Measurements from ENCODE around the gene MSMO1.
"Not testable (repeated sequence)": the region's sequence is repeated elsewhere in the genome, so short reads cannot be mapped to it uniquely, and the experiment has no call there.

MSMO1 gene

GRCh38 chr4:165324918-165325304, 2.6 kb upstream of the MSMO1 start:
- DNase-seq, result no peak

DNA sequence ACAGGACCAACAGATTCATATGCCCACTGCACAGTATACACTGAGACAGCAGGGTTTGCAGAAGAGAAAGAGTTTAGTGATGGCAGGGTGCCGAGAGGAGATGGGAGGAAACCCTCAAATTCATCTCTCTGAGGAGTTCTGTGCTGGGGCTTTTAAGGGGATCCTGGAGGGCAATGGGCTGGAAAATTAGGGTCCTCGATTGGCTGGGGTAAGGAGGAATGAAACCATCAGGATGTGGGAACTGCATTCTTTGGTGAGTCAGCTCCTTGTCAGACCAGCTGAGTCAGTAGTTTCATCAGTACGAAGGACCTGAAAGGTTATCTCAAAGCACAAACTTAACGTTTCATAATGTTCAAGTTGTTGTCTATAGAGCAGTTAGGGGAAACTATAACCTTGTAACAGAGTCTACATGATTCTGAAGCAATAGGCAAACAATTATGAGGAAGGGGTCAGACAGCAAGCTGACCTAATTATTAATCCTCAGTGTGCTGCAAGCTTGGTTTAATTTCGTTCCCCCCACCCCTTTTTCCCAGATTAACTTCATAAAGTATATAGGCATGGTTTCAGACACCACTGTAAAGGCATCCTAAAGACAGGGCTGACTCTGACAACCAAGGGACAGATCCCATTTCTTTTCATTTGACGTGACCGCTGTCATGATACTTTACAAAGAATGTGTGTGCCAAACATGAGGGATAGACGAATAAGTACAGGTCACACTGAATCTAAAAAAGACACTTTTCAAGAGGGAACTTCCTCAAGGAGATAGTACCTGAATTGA, 1.5 kb upstream of the MSMO1 start:
- DNase-seq, result peak; percentile 83

DNA sequence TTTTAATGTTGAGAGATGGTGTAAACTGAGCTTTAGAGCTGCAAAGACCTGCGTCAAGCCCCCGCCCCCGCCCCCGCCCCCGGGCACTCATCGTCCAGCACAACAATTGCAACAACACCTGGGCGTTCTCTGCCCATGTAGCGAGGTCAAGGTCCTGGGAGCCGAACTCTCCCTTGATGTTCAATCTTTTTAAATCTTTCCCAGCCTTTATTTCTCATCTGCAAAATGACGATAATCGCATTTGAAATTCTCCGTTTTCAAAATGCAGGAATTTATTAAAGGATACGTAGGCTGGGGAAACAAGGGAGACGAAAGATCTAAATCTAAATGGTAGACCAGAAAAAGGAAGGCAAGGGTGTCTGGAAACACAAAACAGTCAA, 648 bp upstream of the MSMO1 start:
- no peak for DNase-seq

DNA sequence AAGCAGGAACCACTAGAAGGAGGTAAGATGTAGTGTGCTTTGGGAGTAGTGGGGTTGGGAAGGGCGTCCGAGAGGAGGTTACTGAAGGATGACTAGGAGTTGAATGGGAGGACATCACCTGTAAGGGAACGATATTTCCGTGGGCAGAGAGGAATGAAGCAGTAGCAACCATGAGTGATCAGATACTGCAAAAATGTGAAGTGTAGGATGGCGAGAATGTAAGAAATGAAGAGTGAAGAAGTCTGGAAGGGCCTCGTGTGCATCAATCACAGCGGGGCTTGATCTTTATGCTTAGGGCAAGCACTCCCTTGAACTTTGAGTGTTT, 594 bp downstream of the MSMO1 start:
- DNase-seq, result no peak

- DNase-seq, result no peak
These were observed 1.2 kb downstream of the MSMO1 start for GRCh38 chr4:165328708-165329107.

DNA sequence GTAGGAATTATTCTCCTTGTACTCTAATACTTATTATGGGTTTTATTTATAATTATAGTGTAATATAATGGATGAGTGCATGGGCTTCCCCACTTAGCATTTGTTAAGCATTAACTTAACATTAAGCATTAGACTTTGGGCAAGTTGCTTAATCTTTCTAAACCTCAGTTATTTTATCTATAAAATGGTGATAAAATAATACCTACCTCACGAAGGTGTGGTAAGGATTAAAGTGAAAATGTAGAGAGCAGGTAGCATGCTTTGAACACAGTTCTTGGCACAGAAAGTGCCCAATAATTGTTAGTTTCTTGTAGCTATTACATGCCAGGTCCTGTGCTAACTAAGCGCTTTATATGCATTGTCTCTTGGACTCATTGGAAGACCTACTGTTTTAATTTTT, 2.6 kb downstream of the MSMO1 start:
- DNase-seq, result no peak

DNA sequence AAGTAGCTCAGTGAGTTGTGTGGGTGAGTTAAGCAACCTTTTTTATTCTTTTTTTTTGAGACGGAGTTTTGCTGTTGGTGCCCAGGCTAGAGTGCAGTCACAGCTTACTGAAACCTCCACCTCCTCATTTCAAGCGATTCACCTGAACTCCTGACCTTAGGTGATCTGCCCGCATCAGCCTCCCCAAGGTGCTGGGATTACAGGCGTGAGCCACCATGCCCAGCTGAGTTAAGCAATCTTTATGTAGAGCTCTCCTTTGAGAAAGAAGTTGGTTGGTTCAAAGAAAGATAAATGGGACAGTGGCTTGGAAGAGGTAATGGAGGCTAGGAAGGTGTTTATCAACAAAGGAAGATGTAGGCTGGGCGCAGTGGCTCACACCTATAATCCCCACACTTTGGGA, 3.2 kb downstream of the MSMO1 start:
- DNase-seq, result no peak

DNA sequence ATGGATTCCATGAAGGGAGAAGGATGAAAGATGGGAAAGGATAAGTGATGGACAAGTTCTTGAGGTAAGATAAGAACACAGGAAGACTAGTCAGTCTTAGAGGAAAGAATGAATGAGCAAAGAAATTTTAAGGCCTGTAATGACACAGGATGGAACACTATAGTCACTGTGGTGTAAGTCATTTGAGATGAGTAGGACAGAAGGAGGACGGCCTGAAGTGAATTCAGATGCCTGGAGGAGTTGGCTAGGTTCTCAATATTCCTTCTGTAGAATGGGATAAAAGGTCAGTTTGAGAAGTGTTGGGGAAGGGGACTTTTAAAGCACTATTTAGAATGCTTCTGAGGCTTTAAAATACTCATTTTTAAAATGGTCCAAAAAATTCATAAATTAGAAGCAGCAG, 3.9 kb downstream of the MSMO1 start:
- DNase-seq, result peak; percentile 20

GRCh38 chr4:165331823-165332222, 4.4 kb downstream of the MSMO1 start:
- no peak for DNase-seq

DNA sequence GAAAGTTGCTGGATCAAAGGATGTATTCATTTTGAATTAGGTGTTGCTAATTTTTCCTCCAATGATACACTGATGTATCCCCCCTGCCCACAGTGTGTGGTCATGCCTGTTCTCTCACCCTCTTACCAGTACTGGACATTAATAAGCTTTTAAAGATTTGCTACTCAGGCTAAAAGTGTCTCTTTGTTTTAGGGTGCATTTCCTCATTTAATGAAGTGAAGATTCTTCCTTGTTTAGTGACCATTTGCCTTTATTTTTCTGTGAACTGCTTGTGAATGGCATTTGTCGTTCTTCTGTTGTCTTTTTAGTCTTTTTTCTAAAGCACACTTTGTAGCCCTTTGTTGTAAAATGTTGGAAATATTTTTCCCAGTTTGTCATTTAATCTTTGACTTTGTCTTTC, 5.0 kb downstream of the MSMO1 start:
- no peak for DNase-seq

- no peak for DNase-seq
These were observed 7.8 kb downstream of the MSMO1 start for GRCh38 chr4:165335163-165335703.

- DNase-seq, result no peak
These were observed 9.3 kb downstream of the MSMO1 start for GRCh38 chr4:165336743-165337142.

- not testable (repeated sequence) for DNase-seq
These were observed 14.9 kb downstream of the MSMO1 start for GRCh38 chr4:165342340-165342739.

- no peak for DNase-seq
These were observed 16.1 kb downstream of the MSMO1 start for GRCh38 chr4:165343353-165344191.

- no peak for DNase-seq
These were observed 18.4 kb downstream of the MSMO1 start for GRCh38 chr4:165345666-165346417.

- DNase-seq, result no peak
These were observed 20.4 kb downstream of the MSMO1 start for GRCh38 chr4:165347647-165348569.

DNA sequence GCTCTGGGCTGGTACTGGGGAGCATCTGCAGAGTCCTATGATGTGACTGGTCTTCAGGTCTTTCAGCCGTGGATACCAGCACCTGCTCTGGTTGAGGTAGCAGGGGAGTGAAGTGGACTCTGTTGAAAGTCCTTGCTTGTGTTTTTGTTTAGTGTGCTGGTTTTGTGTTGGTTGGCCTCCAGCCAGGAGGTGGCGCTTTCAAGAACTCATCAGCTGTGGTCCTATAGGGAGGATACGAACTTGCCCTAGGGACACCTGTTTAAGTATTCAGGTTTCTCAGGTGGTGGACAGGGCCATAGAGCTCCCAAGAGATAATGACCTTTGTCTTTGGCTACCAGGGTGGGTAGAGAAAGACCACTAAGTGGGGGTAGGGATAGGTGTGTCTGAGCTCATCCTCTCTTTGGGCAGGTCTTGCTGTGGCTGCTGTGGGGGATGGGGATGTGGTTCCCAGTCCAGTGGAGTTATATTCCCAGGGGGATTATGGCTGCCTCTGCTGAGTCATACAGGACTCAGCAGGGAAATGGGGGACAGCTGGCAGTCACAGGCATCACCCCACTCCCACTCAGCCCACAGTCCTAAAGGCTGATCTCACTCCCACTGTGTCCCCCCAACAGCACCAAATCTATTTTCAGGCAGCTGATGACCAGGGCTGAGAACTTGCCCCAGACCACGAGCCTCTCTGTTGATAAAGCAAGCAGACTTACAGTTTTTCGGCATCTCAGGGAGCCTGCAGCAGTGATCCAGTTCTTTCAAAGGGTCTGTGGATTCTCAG, 24.1 kb downstream of the MSMO1 start:
- no peak for DNase-seq

- DNase-seq, result peak; percentile 54
These were observed 28.4 kb downstream of the MSMO1 start for GRCh38 chr4:165355900-165356300.

GRCh38 chr4:165359506-165359905, 32.0 kb downstream of the MSMO1 start:
- peak; percentile 54 for DNase-seq

DNA sequence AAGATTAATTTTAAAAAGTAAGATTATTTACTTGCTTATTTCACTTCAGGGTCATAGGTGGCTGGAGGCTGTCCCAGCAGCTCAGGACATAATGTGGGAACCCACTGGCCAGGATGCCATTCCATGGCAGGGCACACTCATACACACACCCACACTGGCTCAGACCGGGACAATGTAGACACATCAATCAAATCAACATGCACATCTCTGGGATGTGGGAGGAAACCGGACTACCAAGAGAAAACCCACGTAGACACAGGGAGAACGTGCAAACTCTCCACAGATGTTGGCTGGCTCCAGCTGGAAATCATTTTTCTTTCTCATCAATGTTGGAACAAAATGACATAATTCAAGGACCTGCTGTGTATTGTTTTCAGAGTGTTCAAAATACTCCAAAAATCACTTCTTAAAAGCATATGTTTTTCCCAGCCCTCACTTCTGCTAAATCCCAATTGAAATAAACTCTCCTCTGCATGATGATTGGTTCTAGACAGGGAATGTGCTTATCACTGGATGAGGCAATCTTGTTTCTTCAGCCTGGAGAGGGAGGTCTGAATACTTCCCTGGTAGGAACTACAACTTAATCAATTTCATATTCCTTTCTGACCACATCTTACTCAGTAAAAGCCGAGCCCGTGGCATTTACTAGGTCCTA, 32.7 kb downstream of the MSMO1 start:
- peak; percentile 25 for DNase-seq
